HG03108 (cell line): ENCODE data around the gene OSBPL7.

Source experiments
- ATAC-seq: cut with Tn5 transposase; IDR thresholded peaks from one replicate; pipeline ENCODE4 v1.9.1; 2021; ENCODE audit warnings: moderate library complexity; ENCODE audit not compliant: unreplicated experiment

Gene OSBPL7

DNA sequence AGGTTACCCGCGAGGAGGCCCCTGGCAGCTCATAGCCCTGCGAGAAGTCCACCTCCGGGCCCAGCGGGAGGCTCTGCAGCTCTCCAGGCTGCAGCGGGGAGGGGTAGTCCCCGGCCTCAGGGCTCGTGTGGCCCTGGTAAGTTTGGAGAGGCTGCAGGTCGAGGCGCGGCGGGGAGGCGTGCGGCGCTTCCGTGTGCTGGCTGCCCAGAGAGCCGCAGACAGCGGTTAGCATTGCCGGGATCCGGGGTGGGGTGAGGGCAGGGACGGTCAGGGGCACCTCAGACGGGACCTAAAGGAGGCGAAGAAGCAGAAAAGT is 26.6 kb upstream of the OSBPL7 start:
- no peak for ATAC-seq

DNA sequence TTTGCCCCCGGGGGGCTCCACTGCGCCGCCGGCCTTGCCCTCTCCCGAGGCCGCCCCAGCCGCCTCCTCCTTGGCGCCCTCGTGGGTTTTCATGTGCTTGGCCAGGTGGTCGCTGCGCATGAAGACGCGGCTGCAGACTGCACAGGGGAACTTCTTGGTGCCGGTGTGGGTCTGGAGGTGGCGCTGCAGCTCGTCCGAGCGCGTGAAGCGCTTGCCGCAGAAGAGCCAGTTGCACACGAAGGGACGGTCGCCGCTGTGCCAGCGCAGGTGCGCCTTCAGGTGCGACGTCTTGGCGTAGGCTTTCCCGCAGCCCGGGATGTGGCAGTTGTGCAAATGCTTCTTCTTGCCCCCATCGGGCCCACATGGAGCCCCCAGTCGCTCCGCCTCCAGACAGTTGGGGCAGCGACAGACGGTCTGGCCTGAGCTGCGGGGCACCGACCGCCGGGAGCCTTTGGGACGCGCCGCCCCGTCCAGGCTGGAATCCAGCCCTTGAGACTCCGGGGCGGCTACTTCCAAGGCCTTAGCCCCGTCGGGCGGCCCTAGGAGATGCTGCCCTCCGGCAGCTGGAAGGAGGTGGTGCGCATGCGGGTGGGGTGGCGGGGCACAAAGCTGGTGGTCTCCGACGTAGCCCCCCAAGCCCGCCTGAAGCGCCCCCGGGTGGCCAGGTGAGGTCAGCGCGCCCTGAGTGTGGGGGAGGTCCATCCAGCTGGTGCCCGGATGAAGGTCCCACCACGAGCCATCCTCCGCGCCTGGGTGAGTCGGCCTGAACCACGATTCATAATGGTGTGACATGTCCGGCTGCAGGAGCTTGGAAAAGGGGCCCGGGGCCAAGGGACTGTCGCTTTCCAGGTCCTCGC is 26.0 kb upstream of the OSBPL7 start:
- ATAC-seq, result no peak

DNA sequence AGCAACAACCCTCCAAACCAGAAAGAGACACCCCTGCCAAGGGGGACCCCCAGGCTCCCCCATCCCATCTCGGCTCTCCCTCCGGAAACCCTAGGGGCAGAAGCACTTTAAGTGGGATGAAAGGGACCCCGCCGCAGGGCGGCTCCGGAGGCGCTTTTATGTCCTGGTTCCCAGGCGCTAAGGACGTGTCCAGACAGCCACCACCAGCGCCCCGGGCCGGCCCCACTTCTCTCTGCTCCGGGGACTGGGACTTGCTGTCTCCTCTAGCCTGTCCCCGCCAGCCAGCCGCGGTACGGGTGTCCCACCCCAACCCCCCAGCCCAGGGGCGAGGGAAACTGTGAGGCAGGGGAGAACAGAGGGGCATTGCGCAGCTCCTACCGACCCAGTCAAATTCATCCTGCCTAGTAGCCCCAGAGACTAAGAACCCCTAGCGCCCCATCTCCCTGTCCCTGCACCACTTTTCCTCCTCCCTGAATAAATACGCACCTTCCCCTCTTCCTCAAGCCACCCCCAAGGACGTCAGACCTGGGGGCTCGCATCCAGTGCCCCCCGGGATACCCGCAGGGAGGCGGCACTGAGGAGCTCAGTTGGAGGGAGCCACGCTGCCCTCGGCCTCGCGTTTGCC is 25.2 kb upstream of the OSBPL7 start:
- ATAC-seq, result no peak

DNA sequence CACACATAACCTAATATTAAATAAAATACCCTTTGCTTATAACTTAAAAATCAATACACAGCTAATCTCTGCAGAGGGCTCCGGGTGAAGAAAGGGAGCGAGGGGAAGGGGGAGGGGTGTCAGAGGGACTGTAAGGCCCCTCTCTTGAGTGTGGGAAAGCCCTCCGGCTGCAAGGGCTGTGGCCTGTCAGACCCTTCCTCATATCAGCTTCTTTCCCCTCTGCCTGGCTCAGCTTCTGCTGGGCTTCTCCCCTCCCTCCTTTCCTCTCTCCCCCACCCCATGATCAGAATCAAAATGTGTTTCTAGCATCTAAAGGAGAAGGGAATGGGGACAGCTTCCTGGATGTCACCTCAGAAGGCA is 24.1 kb upstream of the OSBPL7 start:
- ATAC-seq, result no peak

DNA sequence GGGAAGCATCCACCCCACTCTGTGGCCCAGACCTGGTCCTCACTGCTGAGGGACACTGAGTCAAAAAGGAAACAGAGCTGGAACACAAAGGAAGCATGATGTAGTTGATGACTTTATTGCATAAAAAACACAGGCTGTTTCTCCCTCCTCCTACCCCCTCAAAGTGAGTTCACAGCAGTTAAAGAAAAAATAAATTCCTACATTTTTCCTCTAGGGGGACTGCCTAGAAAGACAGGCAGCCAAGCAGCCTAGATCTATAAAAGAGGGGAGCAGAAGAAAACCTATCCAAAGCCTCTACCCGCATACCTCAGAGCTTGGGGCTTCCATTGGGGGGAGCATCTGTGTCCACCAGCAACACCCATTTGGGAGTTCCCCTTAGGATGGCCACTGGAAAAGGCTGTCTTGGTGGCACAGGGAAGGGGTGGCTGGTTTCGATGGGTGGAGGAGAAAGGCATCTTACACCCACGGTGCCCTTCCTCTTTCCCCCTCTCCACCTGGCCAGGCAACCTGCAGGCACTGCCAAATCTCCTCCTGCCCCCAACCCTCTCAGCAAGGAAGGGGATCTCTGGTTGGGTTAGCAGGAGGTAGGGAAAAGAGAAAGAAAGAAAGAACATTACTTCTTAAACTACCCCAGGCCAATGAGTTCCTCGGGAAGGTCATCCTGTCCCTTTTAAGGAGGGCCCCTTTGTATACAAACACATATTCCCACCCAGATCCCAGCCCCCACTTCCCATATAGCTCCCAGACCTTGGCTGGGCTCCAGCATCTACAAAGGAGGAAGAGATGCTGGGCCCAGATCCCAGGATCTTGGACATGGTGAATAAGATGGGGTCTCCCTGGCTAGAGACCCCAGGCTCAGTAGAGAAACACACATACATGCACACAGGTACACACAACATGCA is 23.5 kb upstream of the OSBPL7 start:
- ATAC-seq, result no peak

DNA sequence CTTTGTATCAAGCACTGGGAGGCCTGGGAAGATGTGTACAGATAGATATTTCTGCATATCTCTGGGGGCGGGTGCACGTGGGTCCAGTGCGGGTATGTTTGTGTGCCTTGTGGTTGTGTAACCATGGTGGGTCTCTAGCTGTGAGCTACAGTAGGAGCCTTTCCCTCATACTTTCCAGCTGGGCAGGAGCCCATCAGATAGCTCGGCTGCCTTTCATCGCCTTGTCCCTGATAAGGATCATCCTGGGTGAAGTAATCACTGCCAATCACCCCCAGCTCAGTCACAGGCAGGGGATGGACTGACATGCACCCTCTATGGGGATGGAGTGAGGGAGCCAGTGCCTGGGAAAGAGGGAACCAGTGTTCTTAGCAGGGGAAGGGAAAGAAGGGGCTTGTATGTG is 22.6 kb upstream of the OSBPL7 start:
- ATAC-seq, result no peak

DNA sequence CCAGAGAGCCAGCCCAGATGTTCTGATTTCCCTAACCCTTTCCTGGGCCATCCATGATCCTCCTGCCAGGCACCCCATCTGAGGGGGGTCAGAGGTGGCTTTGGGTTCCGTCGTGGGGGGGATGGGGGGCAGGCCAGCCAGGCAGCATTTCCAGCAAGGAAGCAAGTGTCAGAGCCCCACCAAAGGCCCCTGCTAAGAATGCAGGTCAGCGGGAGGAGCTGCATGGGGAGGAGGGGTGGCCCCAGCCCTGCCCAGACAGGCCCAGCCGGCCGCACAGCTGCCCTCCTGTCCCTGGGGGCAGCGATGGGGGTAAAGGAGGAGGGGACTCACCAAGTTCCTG is 21.8 kb upstream of the OSBPL7 start:
- no peak for ATAC-seq

DNA sequence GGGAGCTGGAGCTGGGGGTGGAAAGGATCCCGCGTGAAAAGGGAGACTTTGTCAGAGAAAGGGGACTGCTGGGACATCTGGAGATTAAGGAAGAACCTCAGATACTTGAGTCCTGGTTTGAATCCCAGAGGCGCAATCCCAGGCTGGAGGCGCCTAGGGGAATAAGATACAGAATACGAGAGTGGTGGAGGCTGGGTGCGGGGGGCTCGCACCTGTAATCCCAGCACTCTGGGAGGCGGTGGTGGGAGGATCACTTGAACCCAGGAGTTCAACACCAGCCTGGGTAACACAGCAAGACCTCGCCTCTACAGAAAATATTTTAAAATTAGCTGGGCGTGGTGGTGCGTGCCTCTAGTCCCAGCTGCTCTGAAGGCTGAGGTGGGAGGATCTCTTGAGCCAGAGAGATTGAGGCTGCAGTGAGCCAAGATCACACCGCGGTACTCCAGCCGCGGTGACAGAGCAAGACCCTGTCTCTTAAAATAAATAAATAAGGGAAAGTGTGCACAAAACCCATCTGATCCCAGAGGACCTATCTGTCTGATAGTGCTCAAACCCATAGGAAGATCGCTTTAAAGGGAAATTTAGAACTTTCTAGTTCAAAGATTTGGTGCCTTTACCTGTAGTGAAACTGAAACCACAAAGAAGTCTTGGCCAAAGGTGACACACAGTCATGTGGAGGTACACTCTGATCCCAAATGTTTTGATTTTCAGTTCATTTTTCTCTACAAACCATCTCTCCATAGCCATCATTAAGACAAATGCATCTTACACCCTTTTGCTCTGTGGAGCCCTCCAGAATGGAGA is 20.1 kb upstream of the OSBPL7 start:
- no peak for ATAC-seq

DNA sequence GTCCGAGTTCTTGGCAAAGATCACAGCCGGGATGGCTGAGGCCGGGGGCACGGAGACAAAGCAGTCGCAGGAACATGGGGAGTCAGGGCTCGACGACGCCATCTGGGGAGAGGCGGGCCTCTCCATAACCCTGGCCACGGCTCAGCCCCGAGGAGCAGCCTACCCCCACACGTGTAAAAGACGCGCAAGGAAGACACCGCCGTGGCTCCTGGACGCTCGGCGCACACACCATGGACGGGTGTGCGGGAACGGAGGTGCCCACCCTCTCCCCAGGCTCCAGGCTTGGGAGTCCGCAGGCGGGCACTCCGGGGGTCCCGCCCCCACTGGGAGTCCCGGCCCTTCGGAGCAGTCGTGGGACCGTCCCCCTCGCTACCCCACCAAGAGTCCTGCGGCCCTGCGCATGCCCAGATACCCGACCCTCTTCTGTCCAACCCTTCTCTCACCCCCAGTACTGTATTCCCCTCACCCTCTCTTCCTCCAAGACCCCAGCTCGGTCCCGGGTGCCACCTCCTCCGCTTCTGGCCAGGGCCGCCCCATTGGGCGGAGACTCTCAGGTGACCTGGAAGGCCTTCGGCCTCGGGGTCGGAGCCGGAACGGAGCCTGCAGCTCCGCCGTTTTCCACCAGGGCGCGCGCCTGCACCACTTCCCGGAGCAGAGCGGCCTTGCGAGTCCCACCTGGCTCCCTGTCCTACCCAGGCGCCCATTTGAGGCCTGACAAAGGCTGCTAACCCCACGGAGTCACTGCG is 19.3 kb upstream of the OSBPL7 start, which contains the start of gene SCRN2:
TSS of gene SCRN2 (minus strand) at position 532 of the 746 bp plus-strand sequence. CDS start at position 102, 430 bp downstream.
- peak; percentile 93 for ATAC-seq

DNA sequence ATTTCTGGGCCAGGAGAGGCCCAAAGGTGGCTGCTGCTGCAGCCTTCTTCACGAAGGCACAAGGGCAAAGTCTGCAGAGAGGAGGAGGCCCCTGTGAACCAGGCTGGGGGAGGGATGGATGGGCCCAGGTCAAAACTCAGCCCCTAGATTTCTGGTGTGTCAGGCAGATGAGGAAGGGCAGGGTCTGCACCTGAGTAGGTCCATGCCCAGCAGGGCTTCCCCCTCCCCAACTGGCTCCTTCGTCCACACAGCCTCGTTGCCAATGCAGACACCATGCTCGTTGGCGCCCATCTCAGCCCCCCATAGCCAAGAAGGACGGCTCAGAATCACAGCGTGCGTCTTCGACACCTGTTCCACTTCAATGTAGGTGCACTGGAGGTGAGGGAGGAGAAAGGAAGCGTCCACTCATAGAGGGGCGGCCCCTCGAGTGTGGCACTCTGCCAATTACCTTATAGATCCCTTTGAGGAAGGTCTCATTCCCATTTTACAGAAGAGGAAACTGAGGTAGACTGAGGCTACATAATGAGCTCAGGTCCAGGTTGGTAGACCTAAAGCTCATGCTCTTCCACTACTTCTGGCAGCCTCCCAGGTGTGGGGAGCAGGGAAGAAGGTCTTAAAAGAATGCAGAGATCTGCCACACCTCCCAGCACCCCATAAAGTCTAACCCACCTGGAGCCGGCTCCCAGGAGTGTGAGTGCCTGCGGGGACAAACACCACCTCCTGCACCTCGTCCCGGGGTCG is 18.6 kb upstream of the OSBPL7 start:
- no peak for ATAC-seq

DNA sequence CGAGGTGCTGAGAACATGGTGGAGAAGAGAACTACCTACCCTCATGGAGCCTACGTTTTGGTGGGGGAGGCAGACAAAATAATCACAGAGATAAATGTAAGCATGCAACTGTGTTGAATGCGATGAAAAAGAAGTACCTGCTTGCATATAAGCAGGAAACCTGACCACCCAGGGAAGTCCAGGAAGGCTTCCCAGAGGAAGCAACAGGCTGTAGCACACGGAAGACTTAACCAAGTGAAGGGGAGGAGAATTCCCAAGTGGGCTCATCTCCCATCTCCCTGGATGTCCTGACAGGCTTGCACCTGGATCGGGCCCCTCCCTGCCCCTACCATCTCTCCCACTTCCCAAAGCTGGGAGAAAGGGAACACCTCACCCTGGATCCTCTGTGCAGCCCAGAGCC is 17.5 kb upstream of the OSBPL7 start:
- ATAC-seq, result no peak

DNA sequence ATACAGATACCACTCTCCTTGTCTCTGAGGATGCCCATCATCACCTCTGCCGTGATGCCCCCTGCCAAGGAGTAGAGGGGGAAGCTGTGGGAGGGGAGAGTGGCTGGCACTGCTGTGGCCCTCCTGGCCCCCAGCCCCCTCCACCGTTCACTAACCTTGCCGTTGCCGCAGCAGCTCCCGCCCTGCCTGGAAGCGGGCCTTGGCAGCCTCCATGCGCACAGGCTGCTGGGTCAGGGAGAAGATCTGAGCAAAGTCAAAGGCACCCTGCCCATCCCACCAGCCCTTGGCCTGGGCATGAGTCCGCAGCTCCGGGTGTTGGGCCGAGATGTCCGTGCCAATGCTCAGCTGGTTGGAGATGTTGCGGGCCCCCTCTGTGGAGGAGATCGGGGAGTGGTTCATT is 17.0 kb upstream of the OSBPL7 start:
- ATAC-seq, result no peak

DNA sequence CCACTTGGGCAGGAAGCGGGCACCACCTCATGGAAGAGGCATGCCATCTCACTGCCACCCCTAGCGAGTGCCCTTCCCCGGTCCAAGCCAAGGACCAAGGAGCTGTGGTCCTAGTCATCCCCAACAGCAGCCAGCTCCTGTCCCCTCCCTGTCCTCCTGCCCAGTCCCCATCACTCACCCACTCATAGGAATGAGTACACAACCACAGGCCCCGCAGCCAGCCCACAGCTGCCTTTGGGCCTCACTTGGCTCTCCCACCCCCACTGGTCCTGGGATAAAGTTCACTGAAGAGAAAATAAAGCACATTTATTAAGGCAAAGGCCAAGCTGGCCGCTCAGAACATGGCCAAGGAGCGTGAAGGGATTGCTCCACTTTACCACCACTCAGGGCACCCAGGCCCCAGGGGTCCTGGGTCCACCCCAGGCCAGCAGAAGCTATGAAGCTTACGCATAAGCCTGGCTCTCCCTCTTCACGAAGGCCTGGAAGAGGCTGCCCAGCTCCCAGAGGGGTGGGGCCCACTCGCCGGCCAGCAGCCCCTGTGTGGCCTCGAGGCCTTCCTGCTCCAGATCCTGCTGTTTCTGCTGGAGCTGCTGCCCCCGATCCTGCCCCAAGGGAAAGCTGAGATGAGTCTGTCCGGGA is 15.9 kb upstream of the OSBPL7 start:
- no peak for ATAC-seq

DNA sequence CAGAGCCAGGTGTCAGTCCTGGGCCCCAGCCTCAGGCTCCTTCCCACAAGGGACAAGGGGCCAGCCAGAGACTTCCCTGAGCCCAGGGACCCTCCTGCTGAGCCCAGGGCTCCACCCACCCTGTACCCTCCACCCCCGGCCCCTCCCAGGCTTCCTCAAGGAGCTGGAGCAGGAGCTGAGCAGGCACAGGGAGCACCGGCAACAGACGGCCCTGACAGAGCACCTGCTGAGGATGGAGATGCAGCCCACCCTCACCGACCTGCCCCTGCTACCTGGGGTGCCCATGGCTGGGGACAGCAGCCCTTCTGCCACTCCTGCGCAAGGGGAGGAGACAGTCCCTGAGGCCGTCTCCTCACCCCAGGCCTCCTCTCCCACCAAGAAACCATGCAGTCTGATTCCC is 15.0 kb upstream of the OSBPL7 start:
- no peak for ATAC-seq

DNA sequence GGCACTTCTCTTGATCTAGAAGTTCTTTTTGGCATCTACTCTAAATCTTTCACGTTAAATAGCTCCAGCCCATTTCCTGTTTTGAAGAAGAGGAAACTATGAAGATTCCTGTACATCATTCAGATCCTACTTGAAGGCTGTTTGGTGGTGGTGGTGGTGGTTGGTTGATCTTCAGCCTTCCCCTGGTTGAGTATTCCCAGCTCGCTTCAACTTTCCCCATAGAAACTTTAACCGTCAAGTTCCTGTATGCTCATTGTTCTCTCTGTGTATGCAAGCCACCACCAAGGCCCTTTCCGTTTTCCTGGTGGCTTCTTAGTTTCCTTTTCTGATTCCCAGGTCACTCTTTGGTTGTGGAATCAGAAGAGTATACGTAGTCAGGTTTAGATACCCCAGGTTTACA is 13.2 kb upstream of the OSBPL7 start:
- no peak for ATAC-seq

DNA sequence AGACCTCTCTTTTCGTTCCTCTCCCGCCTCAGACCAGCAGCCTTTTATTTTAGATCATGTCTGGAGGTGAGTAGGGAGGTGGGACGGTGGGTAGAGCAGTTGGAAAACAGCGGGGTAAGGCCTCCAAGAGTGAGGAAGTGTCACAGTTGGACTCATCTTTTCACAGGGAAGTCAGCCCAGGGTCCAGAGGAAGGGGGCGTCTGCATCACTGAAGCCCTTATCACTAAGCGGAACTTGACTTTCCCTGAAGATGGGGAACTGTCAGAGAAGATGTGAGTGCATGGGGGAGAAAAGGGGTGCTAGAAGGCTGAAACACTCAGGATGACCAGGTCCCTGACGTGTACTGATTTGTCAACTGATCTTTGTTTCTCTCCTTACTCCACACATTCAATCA is 10.3 kb upstream of the OSBPL7 start:
- no peak for ATAC-seq

DNA sequence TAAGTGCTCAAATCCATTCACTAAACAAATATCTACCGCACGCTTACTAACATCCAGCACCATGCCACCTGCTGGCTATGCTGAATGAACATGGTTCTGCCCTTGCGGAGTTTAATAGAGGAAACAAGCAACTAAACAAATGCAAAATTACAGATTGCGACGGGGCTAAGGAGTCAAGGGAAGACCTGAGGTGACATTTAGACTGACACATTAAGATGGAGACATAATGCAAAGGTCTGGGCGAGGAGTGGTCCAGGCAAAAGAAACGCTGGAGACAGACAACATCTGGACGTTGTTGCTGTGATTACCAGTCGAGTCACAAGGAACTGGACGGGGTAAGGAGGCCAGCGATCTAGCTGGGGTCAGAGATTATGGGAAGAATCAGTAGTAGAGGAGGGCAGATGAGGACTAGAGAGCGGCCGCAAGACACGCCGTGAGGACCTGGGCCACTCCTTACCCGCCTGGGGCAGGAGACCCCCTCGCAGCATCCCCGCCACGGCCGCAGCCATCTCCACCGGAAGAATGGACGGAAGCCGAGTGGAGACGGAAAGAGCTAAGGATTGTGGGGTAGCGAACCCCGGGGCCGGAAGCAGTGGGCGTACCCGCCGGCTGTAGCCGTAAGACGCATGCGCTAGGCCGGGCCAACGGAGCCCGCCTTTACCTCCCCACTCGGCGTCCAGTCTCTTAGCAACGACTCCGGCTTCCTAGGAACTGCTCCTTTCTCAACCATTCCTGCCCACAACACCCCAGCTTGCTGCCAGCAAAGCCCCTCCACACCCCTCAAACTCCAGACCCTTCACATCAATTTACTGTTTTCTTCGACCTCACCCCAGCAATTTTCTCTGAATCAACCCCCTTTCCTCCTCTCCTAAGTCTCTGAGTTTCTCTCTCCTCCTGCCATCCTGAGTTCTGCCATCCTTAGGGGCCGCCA is 9.7 kb upstream of the OSBPL7 start, which contains the start of the genes LRRC46 and MRPL10:
TSS of gene LRRC46 (plus strand) at position 668 of the 931 bp plus-strand sequence. CDS start 320 bp downstream, outside the sequence.
TSS of gene MRPL10 (minus strand) at position 539 of the 931 bp plus-strand sequence. CDS start at position 509, 30 bp downstream.
- peak; percentile 78 for ATAC-seq
